Measurements from ENCODE around the gene CELSR1.

Gene CELSR1

DNA sequence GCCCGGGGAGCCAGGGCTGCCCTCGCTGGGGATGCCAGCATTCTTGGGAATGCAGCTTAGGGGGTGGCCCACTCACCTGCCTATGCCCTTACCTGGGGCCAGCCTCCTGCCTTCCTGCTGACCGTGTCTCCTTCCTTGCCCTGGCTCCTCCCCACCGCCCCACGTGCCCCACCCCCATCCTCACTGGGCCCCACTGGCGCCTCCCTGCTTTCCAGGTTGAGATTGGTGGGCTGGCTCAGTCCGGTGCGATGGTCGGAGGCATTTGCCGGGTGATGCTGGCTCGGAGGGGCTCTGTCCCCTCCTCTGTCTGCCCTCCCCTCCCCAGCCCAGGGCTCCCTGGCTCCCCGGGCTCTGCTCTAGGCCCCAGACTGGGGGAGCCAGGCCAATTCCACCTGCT, 48.7 kb upstream of the CELSR1 start:
- no peaks in the 10 kb centered on the region for H3K36me3 ChIP-seq (ENCODE audit: control insufficient read depth, low read length)
- no peak overlapping the region; the same call in 1 of the 2 replicates for H3K4me3 ChIP-seq (ENCODE audit: low read length)
- TF ChIP-seq, protein P1, sequence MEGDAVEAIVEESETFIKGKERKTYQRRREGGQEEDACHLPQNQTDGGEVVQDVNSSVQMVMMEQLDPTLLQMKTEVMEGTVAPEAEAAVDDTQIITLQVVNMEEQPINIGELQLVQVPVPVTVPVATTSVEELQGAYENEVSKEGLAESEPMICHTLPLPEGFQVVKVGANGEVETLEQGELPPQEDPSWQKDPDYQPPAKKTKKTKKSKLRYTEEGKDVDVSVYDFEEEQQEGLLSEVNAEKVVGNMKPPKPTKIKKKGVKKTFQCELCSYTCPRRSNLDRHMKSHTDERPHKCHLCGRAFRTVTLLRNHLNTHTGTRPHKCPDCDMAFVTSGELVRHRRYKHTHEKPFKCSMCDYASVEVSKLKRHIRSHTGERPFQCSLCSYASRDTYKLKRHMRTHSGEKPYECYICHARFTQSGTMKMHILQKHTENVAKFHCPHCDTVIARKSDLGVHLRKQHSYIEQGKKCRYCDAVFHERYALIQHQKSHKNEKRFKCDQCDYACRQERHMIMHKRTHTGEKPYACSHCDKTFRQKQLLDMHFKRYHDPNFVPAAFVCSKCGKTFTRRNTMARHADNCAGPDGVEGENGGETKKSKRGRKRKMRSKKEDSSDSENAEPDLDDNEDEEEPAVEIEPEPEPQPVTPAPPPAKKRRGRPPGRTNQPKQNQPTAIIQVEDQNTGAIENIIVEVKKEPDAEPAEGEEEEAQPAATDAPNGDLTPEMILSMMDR (IDR thresholded peaks at IDR 0.05; ENCODE audit: low read depth, low read length, poor library complexity, severe bottlenecking), result no peak
- TF ChIP-seq EZH2phosphoT487 (IDR thresholded peaks at IDR 0.05; ENCODE audit: borderline replicate concordance, low read length), result no peak
- H3K27ac ChIP-seq (ENCODE audit: low read depth, low read length), result peak overlapping the region; percentile 93
- H3K4me2 ChIP-seq (ENCODE audit: low read length), result peak overlapping the region; percentile 100
- H3K27me3 ChIP-seq (ENCODE audit: control insufficient read depth, low read length), result no peaks in the 10 kb centered on the region
- H3K4me1 ChIP-seq (ENCODE audit: control insufficient read depth, low read length), result peaks cover 82% of the 10 kb centered on the region
- no peaks in the 10 kb centered on the region for H4K20me1 ChIP-seq (ENCODE audit: control insufficient read depth, insufficient read depth, low read depth, low read length)
- peaks cover 64% of the 10 kb centered on the region for H3K79me2 ChIP-seq (ENCODE audit: control insufficient read depth, low read length)
- no peaks in the 10 kb centered on the region for H3K9me2 ChIP-seq (replicated peaks; ENCODE audit: control insufficient read depth, low read length)
- H3F3A ChIP-seq (ENCODE audit: control insufficient read depth, insufficient read depth), result peaks cover 9% of the 10 kb centered on the region; the same call in 1 of the 2 replicates
- H3K9me3 ChIP-seq (ENCODE audit: control insufficient read depth, insufficient read depth, low read length), result no peaks in the 10 kb centered on the region

DNA sequence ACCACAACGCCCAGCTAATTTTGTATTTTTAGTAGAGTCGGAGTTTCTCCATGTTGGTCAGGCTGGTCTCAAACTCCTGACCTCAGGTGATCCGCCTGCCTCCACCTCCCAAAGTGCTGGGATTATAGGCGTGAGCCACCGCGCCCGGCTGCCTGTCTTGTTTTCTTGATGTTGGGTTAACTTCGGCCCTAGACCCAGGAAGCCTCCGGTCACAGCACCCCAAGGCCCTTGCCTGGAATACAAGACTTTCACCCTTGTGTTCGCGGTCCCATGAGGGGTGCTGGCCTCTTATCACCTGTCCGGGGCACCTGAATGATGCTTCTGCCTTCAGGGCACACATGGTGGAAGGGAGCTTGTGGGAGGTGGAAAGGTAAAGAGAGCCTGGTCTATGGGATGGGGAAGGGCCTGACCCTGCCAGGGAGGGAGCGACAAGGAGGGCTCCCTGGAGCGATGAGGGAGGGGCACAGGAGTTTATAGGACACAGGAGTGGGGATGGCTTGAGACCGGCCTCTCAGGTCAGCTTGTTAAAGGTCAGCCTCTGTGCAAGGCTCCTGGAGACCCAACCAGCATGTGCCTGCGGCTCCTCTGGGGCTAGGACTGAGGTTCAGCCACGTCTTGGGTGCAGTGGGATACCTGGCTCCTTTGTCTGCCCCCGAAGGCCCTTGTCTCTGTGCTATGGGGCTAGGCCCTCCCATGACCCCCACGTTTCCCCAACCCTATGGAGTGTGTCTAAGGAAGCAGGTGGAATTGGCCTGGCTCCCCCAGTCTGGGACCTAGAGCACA, 48.1 kb upstream of the CELSR1 start:
- Histone ChIP-seq H3K9me3 (ENCODE audit: control insufficient read depth, insufficient read depth, low read length) (no peaks in the 10 kb centered on the region), H3K4me3 (ENCODE audit: low read length) (no peak overlapping the region), H3K4me2 (ENCODE audit: low read length) (no peak overlapping the region), H3K36me3 (ENCODE audit: control insufficient read depth, low read length) (no peaks in the 10 kb centered on the region), H3K27me3 (ENCODE audit: control insufficient read depth, low read length) (no peaks in the 10 kb centered on the region), H3K4me1 (ENCODE audit: control insufficient read depth, low read length) (peaks cover 82% of the 10 kb centered on the region), H3K9me2 (replicated peaks; ENCODE audit: control insufficient read depth, low read length) (no peaks in the 10 kb centered on the region), H4K20me1 (ENCODE audit: control insufficient read depth, insufficient read depth, low read depth, low read length) (no peaks in the 10 kb centered on the region), H3F3A (ENCODE audit: control insufficient read depth, insufficient read depth) (peaks cover 9% of the 10 kb centered on the region; the same call in 1 of the 2 replicates), H3K27ac (ENCODE audit: low read depth, low read length) (no peak overlapping the region), H3K79me2 (ENCODE audit: control insufficient read depth, low read length) (peaks cover 62% of the 10 kb centered on the region)
- TF ChIP-seq, protein P1 (IDR thresholded peaks at IDR 0.05; ENCODE audit: low read depth, low read length, poor library complexity, severe bottlenecking), result no peak
- TF ChIP-seq EZH2phosphoT487 (IDR thresholded peaks at IDR 0.05; ENCODE audit: borderline replicate concordance, low read length), result no peak

DNA sequence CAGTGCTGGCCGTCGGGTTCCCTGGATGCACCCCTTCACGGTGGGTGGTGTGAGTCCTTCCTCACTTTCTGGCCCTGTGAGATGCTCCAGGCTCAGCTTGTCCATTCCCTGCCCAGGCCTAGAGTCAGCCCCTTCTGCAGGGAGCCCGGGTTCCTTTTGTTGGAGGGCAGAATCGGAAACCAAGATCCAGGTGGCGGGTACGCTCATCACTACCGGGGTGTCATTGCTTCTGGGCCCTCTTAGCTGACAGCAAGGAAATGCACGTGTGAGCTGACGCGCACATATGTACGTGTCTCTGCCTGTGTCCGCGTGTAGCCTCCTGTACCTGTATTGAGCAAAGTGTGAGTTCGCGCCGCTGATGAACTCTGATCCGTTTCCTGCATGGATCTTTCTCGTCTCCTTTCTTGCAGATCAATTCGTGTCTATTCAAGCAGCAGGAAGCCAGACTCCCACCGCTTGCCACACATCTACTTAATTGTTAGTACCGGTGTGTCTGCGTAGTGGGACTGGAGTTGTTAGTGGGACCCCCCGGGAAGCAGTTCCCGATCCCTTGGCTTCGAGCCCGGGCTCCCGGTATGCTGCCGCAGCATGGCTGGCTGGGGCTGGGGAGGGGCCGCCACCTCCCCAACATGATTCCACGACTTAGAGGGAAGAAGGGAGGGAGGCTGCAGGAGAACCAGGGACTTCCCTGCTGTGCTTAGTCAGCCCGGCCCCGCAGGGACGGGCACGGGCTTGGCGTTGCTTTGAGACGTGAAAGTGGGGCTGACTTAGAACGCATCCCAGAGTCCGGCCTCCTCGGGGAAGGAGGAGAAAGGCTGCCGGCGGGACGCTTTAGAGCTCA, 46.9 kb upstream of the CELSR1 start:
- Histone ChIP-seq H3K27ac (ENCODE audit: low read depth, low read length) (no peak overlapping the region), H3K36me3 (ENCODE audit: control insufficient read depth, low read length) (no peaks in the 10 kb centered on the region), H3K79me2 (ENCODE audit: control insufficient read depth, low read length) (peaks cover 55% of the 10 kb centered on the region), H3K4me2 (ENCODE audit: low read length) (no peak overlapping the region), H3K4me1 (ENCODE audit: control insufficient read depth, low read length) (peaks cover 76% of the 10 kb centered on the region), H3K9me3 (ENCODE audit: control insufficient read depth, insufficient read depth, low read length) (no peaks in the 10 kb centered on the region), H3K27me3 (ENCODE audit: control insufficient read depth, low read length) (no peaks in the 10 kb centered on the region), H3K9me2 (replicated peaks; ENCODE audit: control insufficient read depth, low read length) (no peaks in the 10 kb centered on the region), H3K4me3 (ENCODE audit: low read length) (no peak overlapping the region), H4K20me1 (ENCODE audit: control insufficient read depth, insufficient read depth, low read depth, low read length) (no peaks in the 10 kb centered on the region), H3F3A (ENCODE audit: control insufficient read depth, insufficient read depth) (peaks cover 15% of the 10 kb centered on the region)
- TF ChIP-seq, protein P1 (IDR thresholded peaks at IDR 0.05; ENCODE audit: low read depth, low read length, poor library complexity, severe bottlenecking), result no peak
- no peak for TF ChIP-seq EZH2phosphoT487 (IDR thresholded peaks at IDR 0.05; ENCODE audit: borderline replicate concordance, low read length)

Measured in DOHH2 (cell line).